OCI-LY7 (cell line): ENCODE results near the gene SERP2. TPM values are rescaled to one million over a fixed set of nuclear protein-coding genes. Genes with fewer than 3 reads are reported as not detected.

Experiments used
- BruUV-seq: library from RNA; stranded (reverse); fragments of 400-500 nt; replicated peaks from 2 replicates; lab custom pipeline; 2021; lab: Mats Ljungman, UMichigan
- CTCF ChIA-PET: fragments of 300-600 bp; sonication (Branson Sonifier 250); formaldehyde crosslinking; loops from one replicate; lab custom pipeline; 2022; ENCODE audit warnings: antibody characterized with exemption; ENCODE audit not compliant: unreplicated experiment; lab: Charles Lee
- POLR2A ChIA-PET: fragments of 300-600 bp; sonication (Branson Sonifier 250); formaldehyde crosslinking; loops from one replicate; lab custom pipeline; 2022; ENCODE audit warnings: antibody characterized with exemption; lab: Charles Lee
- DNase-seq: peaks from one replicate; pipeline ENCODE4 v3.0.0-alpha.2; 2015; ENCODE audit warnings: low spot score
- H2AFZ ChIP-seq: fragments of 200-600 bp; sonication (generic), shearing (Covaris generic); 2 replicates; pipeline ENCODE4 v1.6.1; 2014; ENCODE audit warnings: mild to moderate bottlenecking, antibody characterized with exemption, low read length, moderate library complexity
- H3K27ac ChIP-seq: fragments of 200-600 bp; sonication (generic); 2 replicates; pipeline ENCODE4 v1.5.1; 2014; ENCODE audit warnings: mixed run types, low read depth, mild to moderate bottlenecking, moderate library complexity, low read length, inconsistent platforms; ENCODE audit not compliant: poor library complexity, severe bottlenecking
- H3K36me3 ChIP-seq: fragments of 200-600 bp; sonication (generic); 2 replicates; pipeline ENCODE4 v1.6.1; 2014; ENCODE audit warnings: mild to moderate bottlenecking, antibody characterized with exemption, low read length, moderate library complexity, mixed read lengths; ENCODE audit not compliant: insufficient read depth
- H3K4me1 ChIP-seq: fragments of 200-600 bp; sonication (generic); 2 replicates; pipeline ENCODE4 v1.5.1; 2014; ENCODE audit warnings: mild to moderate bottlenecking, low read length; ENCODE audit not compliant: insufficient read depth, poor library complexity, severe bottlenecking
- H3K4me2 ChIP-seq: fragments of 200-600 bp; sonication (generic); 2 replicates; pipeline ENCODE4 v1.6.1; 2014; ENCODE audit warnings: mild to moderate bottlenecking, low read length
- H3K4me3 ChIP-seq: fragments of 200-600 bp; sonication (generic); 2 replicates; pipeline ENCODE4 v1.5.1; 2014; ENCODE audit warnings: mild to moderate bottlenecking, low read depth, low read length; ENCODE audit not compliant: poor library complexity, severe bottlenecking
- H3K79me2 ChIP-seq: fragments of 200-600 bp; sonication (generic); 2 replicates; pipeline ENCODE4 v1.6.1; 2016; ENCODE audit warnings: low read depth, mild to moderate bottlenecking, low read length, moderate library complexity, mixed read lengths; ENCODE audit not compliant: insufficient read depth
- H3K9me2 ChIP-seq: fragments of 200-600 bp; sonication (generic); 2 replicates; pipeline ENCODE4 v1.6.1; 2016; ENCODE audit warnings: mild to moderate bottlenecking, low read length, mixed read lengths; ENCODE audit not compliant: insufficient read depth
- H3K9me3 ChIP-seq: fragments of 200-600 bp; sonication (generic); 2 replicates; pipeline ENCODE4 v1.6.1; 2014; ENCODE audit warnings: mild to moderate bottlenecking, mixed run types, low read length, mixed read lengths
- H4K20me1 ChIP-seq: fragments of 200-600 bp; sonication (generic); 2 replicates; pipeline ENCODE4 v1.6.1; 2014; ENCODE audit warnings: mild to moderate bottlenecking, antibody characterized with exemption, low read length, moderate library complexity, mixed read lengths; ENCODE audit not compliant: insufficient read depth
- CTCF ChIP-seq: fragments of 200-600 bp; sonication (generic); conservative IDR thresholded peaks from 2 replicates; pipeline ENCODE4 v1.5.1; 2014; ENCODE audit warnings: mild to moderate bottlenecking, antibody characterized with exemption, low read length, moderate library complexity, mixed read lengths
- EZH2phosphoT487 ChIP-seq: fragments of 200-600 bp; sonication (generic); IDR thresholded peaks from 2 replicates; pipeline ENCODE4 v1.6.1; 2018; ENCODE audit warnings: low read depth, borderline replicate concordance, mild to moderate bottlenecking, mixed run types, antibody characterized with exemption, low read length, moderate library complexity, mixed read lengths
- intact Hi-C: fragments of 100-400 bp; cut with micrococcal nuclease; formaldehyde crosslinking; loops from one replicate; pipeline ENCODE4 v1.10.0; 2022; ENCODE audit not compliant: unreplicated experiment
- total RNA-seq, 2 experiments: library from RNA; depleted of rRNA in 1 of 2; stranded (reverse); fragments of >200 nt in 1 of 2; shearing (Covaris generic) in 1 of 2; gene quantifications; 2 replicates each; pipeline ENCODE4 v1.2.3, GENCODE V29; 2014 to 2022

Gene SERP2
- total RNA-seq, 2 experiments from 2014 or later: not detected

- Histone ChIP-seq H3K79me2 (no peaks in the 10 kb centered on the region), H3K27ac (no peak overlapping the region), H3K4me2 (no peak overlapping the region), H3K9me3 (no peaks in the 10 kb centered on the region), H2AFZ (no peak overlapping the region), H3K4me3 (no peak overlapping the region), H3K9me2 (no peaks in the 10 kb centered on the region), H4K20me1 (no peaks in the 10 kb centered on the region), H3K36me3 (no peaks in the 10 kb centered on the region), H3K4me1 (no peaks in the 10 kb centered on the region)
- ChIA-PET CTCF (no interaction called here), POLR2A (no interaction called here)
- BruUV-seq: no TSS peak
- intact Hi-C loops: no loop called here
- DNase-seq: no peak
- TF ChIP-seq CTCF (no peak), EZH2phosphoT487 (no peak)
Measured at GRCh38 chr13:44354331-44354730, 19.3 kb upstream of the SERP2 start.

GRCh38 chr13:44354884-44355283 lies 18.7 kb upstream of the SERP2 start:
- Histone ChIP-seq H3K4me3 (no peak overlapping the region), H3K79me2 (no peaks in the 10 kb centered on the region), H3K4me2 (no peak overlapping the region), H3K9me3 (no peaks in the 10 kb centered on the region), H4K20me1 (no peaks in the 10 kb centered on the region), H3K27ac (no peak overlapping the region), H2AFZ (no peak overlapping the region), H3K36me3 (no peaks in the 10 kb centered on the region), H3K9me2 (no peaks in the 10 kb centered on the region), H3K4me1 (no peaks in the 10 kb centered on the region)
- POLR2A ChIA-PET: no interaction called here
- no TSS peak for BruUV-seq
- TF ChIP-seq EZH2phosphoT487: no peak
- TF ChIP-seq CTCF: no peak
- intact Hi-C loops: no loop called here
- DNase-seq: no peak
- CTCF ChIA-PET: no interaction called here

- Histone ChIP-seq H3K9me2 (no peaks in the 10 kb centered on the region), H2AFZ (no peak overlapping the region), H4K20me1 (no peaks in the 10 kb centered on the region), H3K4me1 (no peaks in the 10 kb centered on the region), H3K4me2 (no peak overlapping the region), H3K4me3 (no peak overlapping the region), H3K27ac (no peak overlapping the region), H3K9me3 (no peaks in the 10 kb centered on the region), H3K79me2 (no peaks in the 10 kb centered on the region), H3K36me3 (no peaks in the 10 kb centered on the region)
- BruUV-seq: no TSS peak
- intact Hi-C loops: no loop called here
- POLR2A ChIA-PET: interaction anchor here (1.0 kb wide), 1 partner anchor 81 kb away, joined by 3 read pairs; no protein-coding TSS in a partner anchor
- DNase-seq: no peak
- CTCF ChIA-PET: no interaction called here
- TF ChIP-seq EZH2phosphoT487: no peak
- no peak for TF ChIP-seq CTCF
Measured at GRCh38 chr13:44355621-44356020, 18.0 kb upstream of the SERP2 start.
